Kidney (tissue), 14 donors: ENCODE data around the gene PHACTR1. TPM values are rescaled to one million over a fixed set of nuclear protein-coding genes. Genes with fewer than 3 reads are reported as not detected.
"Not testable (repeated sequence)": the region's sequence is repeated elsewhere in the genome, so short reads cannot be mapped to it uniquely, and the experiment has no call there.

ENCODE experiments used
- DNase-seq, 5 donors: peaks; one replicate each; pipeline ENCODE4 v3.0.0-alpha.2; 2013 to 2020
- FAIRE-seq: peaks from 2 replicates; lab custom pipeline; 2012; peaks lifted over from hg19 to GRCh38; lab: Jason Lieb, UNC
- H3K27ac ChIP-seq, 2 donors: one replicate each; pipeline ENCODE4 v1.7.0; 2013; ENCODE audit warnings: low read depth in 2 of 2, low read length in 2 of 2, inconsistent platforms in 1 of 2
- H3K27me3 ChIP-seq: one replicate; pipeline ENCODE4 v1.7.1; 2013; ENCODE audit warnings: low read length, inconsistent platforms; ENCODE audit not compliant: control insufficient read depth, insufficient read depth
- H3K36me3 ChIP-seq, 3 donors: one replicate each; pipeline versions ENCODE4 v1.7.0 to v1.7.1; 2013; ENCODE audit warnings: low read length in 3 of 3, control low read depth in 1 of 3, inconsistent platforms in 1 of 3; ENCODE audit not compliant: insufficient read depth in 3 of 3, control insufficient read depth in 2 of 3
- H3K4me1 ChIP-seq, 3 donors: one replicate each; pipeline versions ENCODE4 v1.7.0 to v1.7.1; 2013; ENCODE audit warnings: low read length in 3 of 3, inconsistent platforms in 1 of 3, low read depth in 1 of 3; ENCODE audit not compliant: control insufficient read depth in 2 of 3, insufficient read depth in 2 of 3
- H3K4me3 ChIP-seq, 3 donors: one replicate each; pipeline versions ENCODE4 v1.7.0 to v1.8.1; 2013; ENCODE audit warnings: low read length in 3 of 3, control low read depth in 1 of 3, inconsistent platforms in 1 of 3
- H3K9ac ChIP-seq, 3 donors: one replicate each; pipeline versions ENCODE4 v1.7.0 to v1.7.1; 2013; ENCODE audit warnings: low read length in 3 of 3, control low read depth in 1 of 3, inconsistent platforms in 1 of 3
- H3K9me3 ChIP-seq, 3 donors: one replicate each; pipeline versions ENCODE4 v1.7.0 to v1.7.1; 2013; ENCODE audit warnings: low read length in 3 of 3, control low read depth in 1 of 3, inconsistent platforms in 1 of 3; ENCODE audit not compliant: control insufficient read depth in 2 of 3, insufficient read depth in 1 of 3
- CTCF ChIP-seq: IDR thresholded peaks from 3 replicates; pipeline ENCODE4 v1.5.1; 2012; ENCODE audit warnings: mild to moderate bottlenecking, moderate library complexity, borderline replicate concordance; ENCODE audit not compliant: insufficient read depth; ENCODE audit errors: extremely low read depth
- intact Hi-C: fragments of 100-400 bp; cut with DNase I; formaldehyde crosslinking; loops from one replicate; pipeline ENCODE4 v1.11.1; 2022
- polyA plus RNA-seq: library from polyadenylated mRNA; stranded (reverse); fragments of 350-450 nt; fragmentation: Illumina TruSeq; extraction: RNeasy Lipid Tissue Mini Kit (QIAGEN cat#74804); gene quantifications from one replicate; pipeline ENCODE4 v1.2.3, GENCODE V29; 2014; ENCODE audit warnings: low read depth, low replicate concordance; ENCODE audit not compliant: insufficient read depth
- total RNA-seq: library from RNA; stranded (reverse); fragmentation: NEBNext Ultra II Directional; extraction: Animal tissue kit (Norgen Biotek cat#: 25700); gene quantifications from one replicate; pipeline ENCODE4 v1.2.1, GENCODE V29; 2021
- donor health status: control.
- donor health status: control.
- donor health status: control.
- donor health status: control.
- donor health status: control.
- donor health status: DM: yes; HTN: yes; CAD: no.
- donor health status: Normal renal cell carcinoma (clear cell type).

The PHACTR1 gene
- total and polyA plus RNA-seq, 2 donors from 2014 or later = 3.3 to 33.6 TPM

GRCh38 chr6:13157293-13157692 lies 440.7 kb downstream of the PHACTR1 start:
- no peak overlapping the region for H3K4me3 ChIP-seq
- no peaks in the 10 kb centered on the region for H3K36me3 ChIP-seq
- DNase-seq (no peak), FAIRE-seq (no peak)
- H3K27me3 ChIP-seq = no peaks in the 10 kb centered on the region
- no peaks in the 10 kb centered on the region for H3K9me3 ChIP-seq
- no peak for TF ChIP-seq CTCF
- no peak overlapping the region for H3K9ac ChIP-seq
- H3K27ac ChIP-seq = no peak overlapping the region
- intact Hi-C loops = no loop called here
- no peaks in the 10 kb centered on the region for H3K4me1 ChIP-seq

GRCh38 chr6:13159300-13159699 lies 442.7 kb downstream of the PHACTR1 start:
- TF ChIP-seq CTCF = no peak
- Histone ChIP-seq H3K27me3 (no peaks in the 10 kb centered on the region), H3K27ac (no peak overlapping the region), H3K4me3 (no peak overlapping the region), H3K4me1 (no peaks in the 10 kb centered on the region), H3K36me3 (no peaks in the 10 kb centered on the region), H3K9me3 (no peaks in the 10 kb centered on the region), H3K9ac (no peak overlapping the region)
- DNase-seq (no peak), FAIRE-seq (no peak)
- intact Hi-C loops = no loop called here

- FAIRE-seq, intact Hi-C loops: not testable (repeated sequence)
These were observed 443.3 kb downstream of the PHACTR1 start for GRCh38 chr6:13159822-13160221.

GRCh38 chr6:13163161-13163944 lies 446.8 kb downstream of the PHACTR1 start:
- no peaks in the 10 kb centered on the region for H3K36me3 ChIP-seq
- no peaks in the 10 kb centered on the region for H3K27me3 ChIP-seq
- no peak for TF ChIP-seq CTCF
- H3K9ac ChIP-seq = no peak overlapping the region
- no peak overlapping the region for H3K27ac ChIP-seq
- FAIRE-seq (no peak), DNase-seq (no peak)
- H3K9me3 ChIP-seq = no peaks in the 10 kb centered on the region
- no peak overlapping the region for H3K4me3 ChIP-seq
- intact Hi-C loops = no loop called here
- H3K4me1 ChIP-seq = peaks cover 0 to 2% (median 0%) of the 10 kb centered on the region in 3 donors

More at GRCh38 chr6:13159822-13160221, 443.3 kb downstream of the PHACTR1 start:
- H3K4me3 ChIP-seq, H3K27me3 ChIP-seq, H3K9ac ChIP-seq, H3K9me3 ChIP-seq, H3K36me3 ChIP-seq, H3K27ac ChIP-seq, H3K4me1 ChIP-seq, DNase-seq: not testable (repeated sequence)
